GM12878 (cell line): ENCODE results near the gene EHF. TPM values are rescaled to one million over a fixed set of nuclear protein-coding genes. Genes with fewer than 3 reads are reported as not detected.

ENCODE experiments used
- ATAC-seq: fragments of 200-7000 bp; cut with Tn5 transposase; 3 replicates; pipeline ENCODE4 v1.9.1; 2020; ENCODE audit warnings: mild to moderate bottlenecking, moderate library complexity
- BruUV-seq: library from RNA; stranded (reverse); fragments of 400-500 nt; replicated peaks from 2 replicates; lab custom pipeline; 2021; lab: Mats Ljungman, UMichigan
- CTCF ChIA-PET: fragments of 300-600 bp; sonication (Branson Sonifier 250); formaldehyde crosslinking; extraction: SDS; loops from one replicate; lab custom pipeline; 2021; ENCODE audit warnings: inconsistent platforms; lab: Yijun Ruan, JAX
- POLR2A ChIA-PET: fragments of 350-600 bp; formaldehyde crosslinking; extraction: SDS; loops from one replicate; lab custom pipeline; 2021; ENCODE audit warnings: inconsistent platforms; lab: Charles Lee
- RAD21 ChIA-PET: fragments of 300-600 bp; sonication (Branson Sonifier 250); formaldehyde crosslinking; loops from one replicate; lab custom pipeline; 2023; ENCODE audit warnings: antibody characterized with exemption; ENCODE audit not compliant: unreplicated experiment; lab: Charles Lee
- SMC1A ChIA-PET: fragments of 300-600 bp; sonication (Branson Sonifier 250); formaldehyde crosslinking; loops from one replicate; lab custom pipeline; 2023; ENCODE audit not compliant: unreplicated experiment, uncharacterized antibody; lab: Charles Lee
- DNase-seq: peaks from one replicate; pipeline ENCODE4 v3.0.0-alpha.2; 2011; ENCODE audit warnings: low read depth, low spot score
- FAIRE-seq: peaks from 3 replicates; lab custom pipeline; 2011; peaks lifted over from hg19 to GRCh38; lab: Jason Lieb, UNC
- H2AFZ ChIP-seq: 2 replicates; pipeline ENCODE4 v1.6.0; 2011; ENCODE audit warnings: low read depth, low read length, control low read depth; ENCODE audit not compliant: control insufficient read depth
- H3K27ac ChIP-seq: 2 replicates; pipeline ENCODE4 v1.5.1; 2011; ENCODE audit warnings: control low read depth; ENCODE audit not compliant: control insufficient read depth, insufficient read depth
- H3K27me3 ChIP-seq, 2 experiments: replicated peaks in 1 of 2; 2 replicates each; pipeline versions ENCODE4 v1.6.0 to v1.6.1; 2011; ENCODE audit warnings: low read length in 1 of 2; ENCODE audit not compliant: control insufficient read depth in 2 of 2, insufficient read depth in 2 of 2
- H3K36me3 ChIP-seq, 2 experiments: 2 replicates each; pipeline ENCODE4 v1.5.1; 2011; ENCODE audit warnings: low read length in 1 of 2; ENCODE audit not compliant: control insufficient read depth in 2 of 2, insufficient read depth in 2 of 2
- H3K4me1 ChIP-seq: 2 replicates; pipeline ENCODE4 v1.6.1; 2011; ENCODE audit warnings: mild to moderate bottlenecking, low read length, moderate library complexity, mixed read lengths; ENCODE audit not compliant: control insufficient read depth, insufficient read depth
- H3K4me2 ChIP-seq: 2 replicates; pipeline ENCODE4 v1.6.0; 2011; ENCODE audit warnings: control low read depth; ENCODE audit not compliant: control insufficient read depth, insufficient read depth
- H3K4me3 ChIP-seq: fragments of 200-600 bp; sonication (generic); 2 replicates; pipeline ENCODE4 v1.5.1; 2016
- H3K79me2 ChIP-seq: 2 replicates; pipeline ENCODE4 v1.6.0; 2011; ENCODE audit warnings: low read length; ENCODE audit not compliant: control insufficient read depth, insufficient read depth
- H3K9ac ChIP-seq: 2 replicates; pipeline ENCODE4 v1.8.0; 2011; ENCODE audit warnings: low read length, control low read depth, mixed read lengths; ENCODE audit not compliant: control insufficient read depth, insufficient read depth
- H3K9me3 ChIP-seq: replicated peaks from 3 replicates; pipeline ENCODE4 v1.5.1; 2011; ENCODE audit warnings: mild to moderate bottlenecking, low read length; ENCODE audit not compliant: control insufficient read depth, insufficient read depth
- H4K20me1 ChIP-seq: 2 replicates; pipeline ENCODE4 v1.6.0; 2011; ENCODE audit not compliant: control insufficient read depth, insufficient read depth
- ATF3 ChIP-seq: IDR thresholded peaks from 2 replicates; pipeline ENCODE4 v1.6.1; 2011; ENCODE audit warnings: low read depth, mild to moderate bottlenecking, low read length, moderate library complexity, borderline replicate concordance; ENCODE audit errors: extremely low read depth
- BACH1 ChIP-seq: fragments of 450-650 bp; IDR thresholded peaks from 2 replicates; pipeline ENCODE4 v1.6.1; 2017; ENCODE audit warnings: mild to moderate bottlenecking, borderline replicate concordance
- BCL3 ChIP-seq: IDR thresholded peaks from 2 replicates; pipeline ENCODE4 v1.6.1; 2011; ENCODE audit warnings: borderline replicate concordance, low read depth, mild to moderate bottlenecking, moderate library complexity, low read length; ENCODE audit not compliant: insufficient read depth, poor library complexity, severe bottlenecking
- BMI1 ChIP-seq: fragments of 450-650 bp; IDR thresholded peaks from 2 replicates; pipeline ENCODE4 v1.6.1; 2016; ENCODE audit warnings: mild to moderate bottlenecking, moderate library complexity, borderline replicate concordance
- CBX3 ChIP-seq: fragments of 200-600 bp; sonication (generic); IDR thresholded peaks from 2 replicates; pipeline ENCODE4 v1.6.1; 2016; ENCODE audit warnings: low read depth, borderline replicate concordance
- E4F1 ChIP-seq: fragments of 450-650 bp; IDR thresholded peaks from 2 replicates; pipeline ENCODE4 v1.6.1; 2018; ENCODE audit warnings: borderline replicate concordance, mild to moderate bottlenecking; ENCODE audit not compliant: partially characterized antibody
- HCFC1 ChIP-seq: fragments of 150-350 bp; IDR thresholded peaks from 2 replicates; pipeline ENCODE4 v1.6.1; 2014; ENCODE audit warnings: low read length
- JUND ChIP-seq: IDR thresholded peaks from 2 replicates; pipeline ENCODE4 v1.6.1; 2012; ENCODE audit warnings: low read depth, mild to moderate bottlenecking, low read length, improper control_type of control experiment, moderate library complexity
- KDM1A ChIP-seq: fragments of 200-600 bp; sonication (generic); IDR thresholded peaks from 2 replicates; pipeline ENCODE4 v1.6.1; 2016; ENCODE audit warnings: borderline replicate concordance
- KLF5 ChIP-seq: fragments of 450-650 bp; IDR thresholded peaks from 2 replicates; pipeline ENCODE4 v1.6.1; 2014; ENCODE audit warnings: mild to moderate bottlenecking; ENCODE audit not compliant: partially characterized antibody
- MAX ChIP-seq: IDR thresholded peaks from 2 replicates; pipeline ENCODE4 v1.6.1; 2012; ENCODE audit warnings: low read depth, low read length, improper control_type of control experiment
- MEF2B ChIP-seq: fragments of 450-650 bp; IDR thresholded peaks from 2 replicates; pipeline ENCODE4 v1.6.1; 2018; ENCODE audit warnings: mild to moderate bottlenecking, moderate library complexity; ENCODE audit not compliant: partially characterized antibody, poor library complexity, severe bottlenecking
- MLLT1 ChIP-seq: fragments of 450-650 bp; IDR thresholded peaks from 2 replicates; pipeline ENCODE4 v1.6.1; 2016; ENCODE audit warnings: mild to moderate bottlenecking
- NFIC ChIP-seq: IDR thresholded peaks from 2 replicates; pipeline ENCODE4 v1.6.1; 2012; ENCODE audit warnings: low read depth, mild to moderate bottlenecking, inconsistent platforms, low read length, moderate library complexity
- NFYB ChIP-seq: IDR thresholded peaks from 2 replicates; pipeline ENCODE4 v1.6.1; 2011; ENCODE audit warnings: low read depth, mild to moderate bottlenecking, low read length, improper control_type of control experiment, moderate library complexity; ENCODE audit not compliant: insufficient read depth
- SMARCA5 ChIP-seq: fragments of 450-650 bp; IDR thresholded peaks from 2 replicates; pipeline ENCODE4 v1.6.1; 2017; ENCODE audit warnings: mild to moderate bottlenecking
- SUZ12 ChIP-seq: fragments of 200-600 bp; sonication (generic); IDR thresholded peaks from one replicate; pipeline ENCODE4 v1.6.1; 2018; ENCODE audit warnings: antibody characterized with exemption, mild to moderate bottlenecking; ENCODE audit not compliant: unreplicated experiment
- TBL1XR1 ChIP-seq: IDR thresholded peaks from 2 replicates; pipeline ENCODE4 v1.6.1; 2012; ENCODE audit warnings: low read depth, low read length, improper control_type of control experiment
- YY1 ChIP-seq: IDR thresholded peaks from 2 replicates; pipeline ENCODE4 v1.6.1; 2011; ENCODE audit warnings: low read depth, mild to moderate bottlenecking, low read length
- ZSCAN29 ChIP-seq: fragments of 450-650 bp; IDR thresholded peaks from 2 replicates; pipeline ENCODE4 v1.6.1; 2017; ENCODE audit warnings: mild to moderate bottlenecking, moderate library complexity
- WGBS: methylation state at CpG from one replicate; pipeline ENCODE4 v1.1.6; 2016; ENCODE audit warnings: low lambda C conversion rate; ENCODE audit not compliant: insufficient replicate concordance, insufficient coverage; ENCODE audit errors: missing lambda C conversion rate; 5-methylcytosine and 5-hydroxymethylcytosine counted together
- in situ Hi-C: fragments of 300-500 bp; cut with MboI; formaldehyde crosslinking; loops from 9 replicates; pipeline ENCODE4 v1.14.3; 2018; ENCODE audit warnings: mixed read lengths
- intact Hi-C: fragments of 100-400 bp; cut with micrococcal nuclease; formaldehyde crosslinking; loops from one replicate; pipeline ENCODE4 v1.14.2; 2022; ENCODE audit not compliant: unreplicated experiment
- polyA plus RNA-seq, 11 experiments: library from polyadenylated mRNA; depleted of rRNA in 4 of 11; unstranded in 6 of 11; stranded (reverse) in 5 of 11; fragments of >200 nt; fragmentation: Nextera tagmentation in 4 of 11; fragmentation: Illumina TruSeq in 1 of 11; extraction: Ambion mirVana in 4 of 11; extraction: Trizol in 1 of 11; gene quantifications; 1 replicate in 1 of 11; 2 replicates in 10 of 11; pipeline versions ENCODE4 v1.2.1 to v1.2.3, GENCODE V29; 2011 to 2016; ENCODE audit warnings: inconsistent platforms in 2 of 11, missing spikeins in 2 of 11, low read depth in 1 of 11
- total RNA-seq, 4 experiments: library from RNA; depleted of rRNA in 3 of 4; stranded (reverse); fragments of >200 nt in 3 of 4; fragmentation: Illumina TruSeq in 1 of 4; extraction: Trizol in 1 of 4; gene quantifications; 2 replicates each; pipeline versions ENCODE4 v1.2.1 to v1.2.3, GENCODE V29; 2013 to 2021

EHF gene
- total and polyA plus RNA-seq, 10 of the 15 experiments (the other 5 are each of a cell fraction or from before 2014, with no cell fraction given) = 0.04 to 0.33 (median 0.06) TPM; not detected in 6

- POLR2A ChIA-PET = no interaction called here
- in situ Hi-C loops = no loop called here
- Histone ChIP-seq H2AFZ (no peak overlapping the region), H3K27me3 (no peaks in the 10 kb centered on the region; a peak in 2 of 4 replicates), H4K20me1 (no peaks in the 10 kb centered on the region), H3K4me1 (no peaks in the 10 kb centered on the region), H3K79me2 (no peaks in the 10 kb centered on the region), H3K4me3 (no peak overlapping the region), H3K36me3 (no peaks in the 10 kb centered on the region), H3K9ac (no peak overlapping the region), H3K4me2 (no peak overlapping the region), H3K27ac (no peak overlapping the region), H3K9me3 (no peaks in the 10 kb centered on the region)
- CTCF ChIA-PET = no interaction called here
- intact Hi-C loops = no loop called here
- SMC1A ChIA-PET = no interaction called here
- ATAC-seq (no peak), DNase-seq (no peak), FAIRE-seq (no peak)
- no TSS peak for BruUV-seq
- RAD21 ChIA-PET = no interaction called here
- WGBS = 0% methylated on average over 1 of the region's 1 CpG
- TF ChIP-seq ZSCAN29 (no peak), ATF3 (no peak), MAX (no peak), BCL3 (no peak), KLF5 (no peak), MEF2B (no peak), CBX3 (no peak), E4F1 (no peak), TBL1XR1 (no peak), NFYB (no peak), NFIC (no peak), SUZ12 (no peak), HCFC1 (no peak), JUND (no peak), SMARCA5 (no peak), MLLT1 (no peak), BMI1 (no peak), BACH1 (no peak), KDM1A (no peak), YY1 (no peak)
These were observed 27.8 kb upstream of the EHF start for GRCh38 chr11:34593085-34593484.
